HepG2 (cell line): Measurements from ENCODE around the gene FAIM.

Experiments used
- ETV6 ChIP-seq: sonication (generic); formaldehyde crosslinking; conservative IDR thresholded peaks from 2 replicates; pipeline ENCODE4 v1.4.0; 2020; ENCODE audit warnings: missing genetic modification reagents
- FLYWCH1 ChIP-seq: sonication (generic); formaldehyde crosslinking; IDR thresholded peaks from 2 replicates; pipeline ENCODE4 v1.8.1; 2023; ENCODE audit warnings: mild to moderate bottlenecking, missing genetic modification reagents
- HDAC6 ChIP-seq: fragments of 200-600 bp; sonication (generic); IDR thresholded peaks from 2 replicates; pipeline ENCODE4 v1.7.0; 2017; ENCODE audit warnings: mild to moderate bottlenecking, antibody characterized with exemption, low read length, low read depth
- JUN ChIP-seq: sonication (generic); formaldehyde crosslinking; IDR thresholded peaks from 2 replicates; pipeline ENCODE4 v1.4.0; 2020; ENCODE audit warnings: mild to moderate bottlenecking, missing genetic modification reagents
- MAZ ChIP-seq, 2 experiments: sonication (generic) in 1 of 2; formaldehyde crosslinking in 1 of 2; IDR thresholded peaks; 2 replicates each; pipeline versions ENCODE4 v1.5.0 to v1.6.1; 2012 to 2020; ENCODE audit warnings: low read depth in 2 of 2, mild to moderate bottlenecking in 2 of 2, borderline replicate concordance in 1 of 2, improper control_type of control experiment in 1 of 2, low read length in 1 of 2, missing genetic modification reagents in 1 of 2, moderate library complexity in 1 of 2
- RAD21 ChIP-seq: fragments of 450-650 bp; formaldehyde crosslinking; IDR thresholded peaks from 2 replicates; pipeline ENCODE4 v1.5.0; 2020; ENCODE audit warnings: mild to moderate bottlenecking
- SUZ12 ChIP-seq: fragments of 150-350 bp; IDR thresholded peaks from 2 replicates; pipeline ENCODE4 v1.6.1; 2014; ENCODE audit warnings: low read depth, low read length
- TARDBP ChIP-seq: sonication (generic); formaldehyde crosslinking; IDR thresholded peaks from 2 replicates; pipeline ENCODE4 v1.8.0; 2022; ENCODE audit warnings: mild to moderate bottlenecking, missing genetic modification reagents
- ZFP36L1 ChIP-seq: sonication (generic); formaldehyde crosslinking; IDR thresholded peaks from 2 replicates; pipeline ENCODE4 v1.8.0; 2022; ENCODE audit warnings: mild to moderate bottlenecking, missing genetic modification reagents, moderate library complexity
- ZFP37 ChIP-seq: sonication (generic); formaldehyde crosslinking; IDR thresholded peaks from 2 replicates; pipeline ENCODE4 v1.4.0; 2020; ENCODE audit warnings: missing genetic modification reagents, borderline replicate concordance
- ZNF17 ChIP-seq: sonication (generic); formaldehyde crosslinking; IDR thresholded peaks from 2 replicates; pipeline ENCODE4 v1.5.0; 2020; ENCODE audit warnings: mild to moderate bottlenecking, missing genetic modification reagents
- ZNF543 ChIP-seq: sonication (generic); formaldehyde crosslinking; IDR thresholded peaks from 2 replicates; pipeline ENCODE4 v1.4.0; 2020; ENCODE audit warnings: mild to moderate bottlenecking, missing genetic modification reagents
- TF ChIP-seq, protein P1 (sequence below), 2 experiments: IDR thresholded peaks; 2 replicates each; pipeline ENCODE4 v1.6.1; 2011 to 2012; ENCODE audit warnings: low read length in 2 of 2, borderline replicate concordance in 1 of 2, low read depth in 1 of 2, mild to moderate bottlenecking in 1 of 2, moderate library complexity in 1 of 2
- TF ChIP-seq, protein P2 (sequence below): sonication (generic); formaldehyde crosslinking; IDR thresholded peaks from 2 replicates; pipeline ENCODE4 v1.5.0; 2020; ENCODE audit warnings: mild to moderate bottlenecking, missing genetic modification reagents, moderate library complexity

DNA sequence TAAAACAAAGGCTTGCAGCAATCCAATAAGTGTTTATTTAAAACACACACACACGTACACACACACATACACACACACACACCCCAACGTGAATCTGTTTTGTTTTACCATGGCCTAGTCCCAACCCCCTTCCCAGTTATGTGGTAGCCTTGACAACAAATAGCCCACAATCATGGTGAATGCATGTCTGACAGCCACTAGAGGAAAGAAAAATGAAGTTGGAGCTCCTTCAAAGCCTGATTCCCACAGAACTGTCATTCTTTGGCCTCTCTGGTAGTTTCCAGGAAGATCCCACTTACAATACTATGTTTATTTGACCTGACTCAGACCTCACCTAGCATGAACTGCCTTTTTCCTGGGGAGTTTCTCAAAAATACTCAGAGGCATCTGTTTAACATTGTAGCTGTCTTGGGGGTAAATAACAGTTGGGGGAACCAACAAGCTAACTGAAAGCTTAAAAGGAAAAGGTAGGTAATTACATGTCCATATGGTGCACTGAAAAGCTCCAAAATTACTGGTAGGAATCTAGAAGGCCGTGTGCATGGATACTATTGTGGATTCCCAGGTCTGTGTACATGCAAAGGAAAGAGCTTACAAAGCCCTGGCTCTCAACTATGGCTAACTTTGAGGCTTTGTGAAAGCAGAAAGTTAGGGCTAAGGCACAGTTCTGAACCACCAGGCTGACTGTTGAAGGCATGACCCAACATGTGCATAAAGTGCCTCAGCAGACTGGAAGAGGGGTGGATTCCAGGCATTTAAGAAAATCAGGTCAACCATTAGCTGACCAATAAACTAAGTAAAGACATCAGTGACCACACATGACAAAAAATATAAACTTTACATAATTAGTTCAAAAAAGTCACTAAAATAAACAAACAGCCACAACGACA lies 65.3 kb downstream of the FAIM start:
- TF ChIP-seq ZNF17 (CRISPR knock-in tag) (no peak), SUZ12 (no peak), RAD21 (CRISPR knock-in tag) (no peak), ZFP37 (CRISPR knock-in tag) (no peak), JUN (CRISPR knock-in tag) (no peak), HDAC6 (no peak), ZNF543 (CRISPR knock-in tag) (no peak), MAZ (IDR thresholded peaks at IDR 0.05; ENCODE audit: borderline replicate concordance, low read depth, low read length) (no peak), MAZ (CRISPR knock-in tag; IDR thresholded peaks at IDR 0.05; ENCODE audit: low read depth) (no peak), FLYWCH1 (CRISPR knock-in tag) (no peak), ZFP36L1 (no peak), ETV6 (no peak), TARDBP (CRISPR knock-in tag) (no peak)
- TF ChIP-seq, protein P1, sequence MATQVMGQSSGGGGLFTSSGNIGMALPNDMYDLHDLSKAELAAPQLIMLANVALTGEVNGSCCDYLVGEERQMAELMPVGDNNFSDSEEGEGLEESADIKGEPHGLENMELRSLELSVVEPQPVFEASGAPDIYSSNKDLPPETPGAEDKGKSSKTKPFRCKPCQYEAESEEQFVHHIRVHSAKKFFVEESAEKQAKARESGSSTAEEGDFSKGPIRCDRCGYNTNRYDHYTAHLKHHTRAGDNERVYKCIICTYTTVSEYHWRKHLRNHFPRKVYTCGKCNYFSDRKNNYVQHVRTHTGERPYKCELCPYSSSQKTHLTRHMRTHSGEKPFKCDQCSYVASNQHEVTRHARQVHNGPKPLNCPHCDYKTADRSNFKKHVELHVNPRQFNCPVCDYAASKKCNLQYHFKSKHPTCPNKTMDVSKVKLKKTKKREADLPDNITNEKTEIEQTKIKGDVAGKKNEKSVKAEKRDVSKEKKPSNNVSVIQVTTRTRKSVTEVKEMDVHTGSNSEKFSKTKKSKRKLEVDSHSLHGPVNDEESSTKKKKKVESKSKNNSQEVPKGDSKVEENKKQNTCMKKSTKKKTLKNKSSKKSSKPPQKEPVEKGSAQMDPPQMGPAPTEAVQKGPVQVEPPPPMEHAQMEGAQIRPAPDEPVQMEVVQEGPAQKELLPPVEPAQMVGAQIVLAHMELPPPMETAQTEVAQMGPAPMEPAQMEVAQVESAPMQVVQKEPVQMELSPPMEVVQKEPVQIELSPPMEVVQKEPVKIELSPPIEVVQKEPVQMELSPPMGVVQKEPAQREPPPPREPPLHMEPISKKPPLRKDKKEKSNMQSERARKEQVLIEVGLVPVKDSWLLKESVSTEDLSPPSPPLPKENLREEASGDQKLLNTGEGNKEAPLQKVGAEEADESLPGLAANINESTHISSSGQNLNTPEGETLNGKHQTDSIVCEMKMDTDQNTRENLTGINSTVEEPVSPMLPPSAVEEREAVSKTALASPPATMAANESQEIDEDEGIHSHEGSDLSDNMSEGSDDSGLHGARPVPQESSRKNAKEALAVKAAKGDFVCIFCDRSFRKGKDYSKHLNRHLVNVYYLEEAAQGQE (IDR thresholded peaks at IDR 0.05; ENCODE audit: borderline replicate concordance in 1 of 2, low read depth in 1 of 2, low read length in 2 of 2), result no peak
- TF ChIP-seq, protein P2, sequence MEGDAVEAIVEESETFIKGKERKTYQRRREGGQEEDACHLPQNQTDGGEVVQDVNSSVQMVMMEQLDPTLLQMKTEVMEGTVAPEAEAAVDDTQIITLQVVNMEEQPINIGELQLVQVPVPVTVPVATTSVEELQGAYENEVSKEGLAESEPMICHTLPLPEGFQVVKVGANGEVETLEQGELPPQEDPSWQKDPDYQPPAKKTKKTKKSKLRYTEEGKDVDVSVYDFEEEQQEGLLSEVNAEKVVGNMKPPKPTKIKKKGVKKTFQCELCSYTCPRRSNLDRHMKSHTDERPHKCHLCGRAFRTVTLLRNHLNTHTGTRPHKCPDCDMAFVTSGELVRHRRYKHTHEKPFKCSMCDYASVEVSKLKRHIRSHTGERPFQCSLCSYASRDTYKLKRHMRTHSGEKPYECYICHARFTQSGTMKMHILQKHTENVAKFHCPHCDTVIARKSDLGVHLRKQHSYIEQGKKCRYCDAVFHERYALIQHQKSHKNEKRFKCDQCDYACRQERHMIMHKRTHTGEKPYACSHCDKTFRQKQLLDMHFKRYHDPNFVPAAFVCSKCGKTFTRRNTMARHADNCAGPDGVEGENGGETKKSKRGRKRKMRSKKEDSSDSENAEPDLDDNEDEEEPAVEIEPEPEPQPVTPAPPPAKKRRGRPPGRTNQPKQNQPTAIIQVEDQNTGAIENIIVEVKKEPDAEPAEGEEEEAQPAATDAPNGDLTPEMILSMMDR (CRISPR knock-in tag), result no peak
